Activated CD4-positive, alpha-beta T cell treated with anti-CD3 and anti-CD28 coated beads for 4 hours (primary cell): ENCODE measurements around the gene STAB2.

Experiments
- DNase-seq, 2 donors: peaks; one replicate each; pipeline ENCODE4 v3.0.0-alpha.2; 2020

The STAB2 gene

GRCh38 chr12:103814436-103814835 lies 227.4 kb downstream of the STAB2 start:
- no peak for DNase-seq
